PC-3 (cell line): ENCODE results near the gene SVOP.

Experiments
- EZH2 ChIP-seq: fragments of 300-600 bp; sonication (generic); IDR thresholded peaks from one replicate; pipeline ENCODE4 v1.6.1; 2017; ENCODE audit warnings: antibody characterized with exemption, mild to moderate bottlenecking, low read length; ENCODE audit not compliant: unreplicated experiment
- TF ChIP-seq, protein P1 (sequence below): fragments of 300-600 bp; sonication (generic); conservative IDR thresholded peaks from 2 replicates; pipeline ENCODE4 v1.5.1; 2017; ENCODE audit warnings: antibody characterized with exemption, low read depth, mild to moderate bottlenecking, low read length

DNA sequence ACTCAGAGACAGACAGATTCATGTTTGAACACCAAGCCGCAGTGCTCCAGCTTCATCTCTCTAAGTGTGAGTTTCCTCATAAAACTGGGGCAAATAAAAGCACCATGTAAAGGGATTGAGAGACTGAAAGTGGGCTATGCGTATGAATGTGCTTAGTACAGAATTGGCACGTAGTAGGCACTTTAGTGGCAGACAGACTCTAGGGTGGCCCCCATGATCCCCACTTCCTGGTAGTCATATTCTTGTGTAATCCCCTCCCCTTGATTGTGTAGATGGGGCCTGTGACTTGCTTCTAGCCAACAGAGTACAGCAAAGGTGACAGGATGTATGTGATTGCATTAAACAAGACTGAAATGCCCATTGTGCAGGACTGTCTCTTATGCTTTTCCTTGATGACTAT is 98.0 kb downstream of the SVOP start:
- TF ChIP-seq, protein P1, sequence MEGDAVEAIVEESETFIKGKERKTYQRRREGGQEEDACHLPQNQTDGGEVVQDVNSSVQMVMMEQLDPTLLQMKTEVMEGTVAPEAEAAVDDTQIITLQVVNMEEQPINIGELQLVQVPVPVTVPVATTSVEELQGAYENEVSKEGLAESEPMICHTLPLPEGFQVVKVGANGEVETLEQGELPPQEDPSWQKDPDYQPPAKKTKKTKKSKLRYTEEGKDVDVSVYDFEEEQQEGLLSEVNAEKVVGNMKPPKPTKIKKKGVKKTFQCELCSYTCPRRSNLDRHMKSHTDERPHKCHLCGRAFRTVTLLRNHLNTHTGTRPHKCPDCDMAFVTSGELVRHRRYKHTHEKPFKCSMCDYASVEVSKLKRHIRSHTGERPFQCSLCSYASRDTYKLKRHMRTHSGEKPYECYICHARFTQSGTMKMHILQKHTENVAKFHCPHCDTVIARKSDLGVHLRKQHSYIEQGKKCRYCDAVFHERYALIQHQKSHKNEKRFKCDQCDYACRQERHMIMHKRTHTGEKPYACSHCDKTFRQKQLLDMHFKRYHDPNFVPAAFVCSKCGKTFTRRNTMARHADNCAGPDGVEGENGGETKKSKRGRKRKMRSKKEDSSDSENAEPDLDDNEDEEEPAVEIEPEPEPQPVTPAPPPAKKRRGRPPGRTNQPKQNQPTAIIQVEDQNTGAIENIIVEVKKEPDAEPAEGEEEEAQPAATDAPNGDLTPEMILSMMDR: no peak
- no peak for TF ChIP-seq EZH2
